ENCODE data around the gene HTRA3. TPM values are rescaled to one million over a fixed set of nuclear protein-coding genes. Genes with fewer than 3 reads are reported as not detected.

The HTRA3 gene
- total and polyA plus RNA-seq, 2 of the 8 experiments (the other 6 are each of a cell fraction or from before 2014, with no cell fraction given), result 3.2 to 5.8 TPM

DNA sequence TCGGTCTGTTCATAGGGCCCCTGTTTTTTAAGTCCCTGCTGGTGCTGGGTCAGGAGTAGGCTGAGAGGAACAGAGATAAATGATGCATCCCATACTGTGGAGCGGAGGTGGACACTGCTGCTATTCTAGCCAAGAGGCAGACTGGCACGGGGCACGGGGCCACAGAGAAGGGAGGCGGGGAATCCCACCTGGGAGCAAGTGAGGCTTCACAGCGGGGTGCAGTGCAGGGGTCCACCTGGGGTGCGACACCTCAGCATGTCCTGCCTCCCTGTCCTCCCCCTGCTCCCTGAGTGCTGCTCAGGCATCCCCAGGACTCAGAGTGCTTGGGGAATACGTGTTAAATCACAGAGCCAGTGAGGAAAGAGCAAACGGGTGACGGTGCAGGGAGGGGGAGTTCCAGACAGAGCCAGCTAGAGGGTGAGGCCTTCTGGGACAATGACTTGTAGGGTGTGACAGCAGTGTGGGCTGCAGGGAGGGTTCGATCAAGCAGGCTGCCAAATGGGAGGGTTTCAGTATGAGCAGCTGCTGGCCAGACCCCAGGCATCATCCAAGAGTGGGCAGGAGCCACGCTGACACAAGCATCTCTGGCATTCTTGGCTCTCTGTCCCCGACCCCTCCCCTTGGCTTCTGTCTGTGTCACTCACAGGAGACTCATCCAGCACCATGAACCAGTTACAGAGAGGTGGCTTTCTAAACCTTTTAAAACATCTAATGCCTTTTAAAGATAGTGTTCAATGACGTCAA, 13.7 kb upstream of the HTRA3 start (continued):
- TF ChIP-seq, protein P1, sequence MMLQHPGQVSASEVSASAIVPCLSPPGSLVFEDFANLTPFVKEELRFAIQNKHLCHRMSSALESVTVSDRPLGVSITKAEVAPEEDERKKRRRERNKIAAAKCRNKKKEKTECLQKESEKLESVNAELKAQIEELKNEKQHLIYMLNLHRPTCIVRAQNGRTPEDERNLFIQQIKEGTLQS (IDR thresholded peaks at IDR 0.05; ENCODE audit: insufficient read depth, low read depth, low read length), result no peak
- TF ChIP-seq, protein P2, sequence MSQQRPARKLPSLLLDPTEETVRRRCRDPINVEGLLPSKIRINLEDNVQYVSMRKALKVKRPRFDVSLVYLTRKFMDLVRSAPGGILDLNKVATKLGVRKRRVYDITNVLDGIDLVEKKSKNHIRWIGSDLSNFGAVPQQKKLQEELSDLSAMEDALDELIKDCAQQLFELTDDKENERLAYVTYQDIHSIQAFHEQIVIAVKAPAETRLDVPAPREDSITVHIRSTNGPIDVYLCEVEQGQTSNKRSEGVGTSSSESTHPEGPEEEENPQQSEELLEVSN (IDR thresholded peaks at IDR 0.05), result no peak
- TF ChIP-seq BACH1 (IDR thresholded peaks at IDR 0.05; ENCODE audit: low read length) (no peak), HDAC6 (IDR thresholded peaks at IDR 0.05; ENCODE audit: low read depth, low read length) (no peak), CBX5 (IDR thresholded peaks at IDR 0.05; ENCODE audit: low read depth, low read length) (no peak)

Data from H1 (cell line).